Rectal smooth muscle tissue (tissue), 1 donor: ENCODE measurements around the gene SORCS2.

Experiments
- H3K27ac ChIP-seq: one replicate; pipeline ENCODE4 v1.7.0; 2013; ENCODE audit warnings: low read depth, low read length, inconsistent platforms
- H3K27me3 ChIP-seq: one replicate; pipeline ENCODE4 v1.7.0; 2013; ENCODE audit warnings: low read length; ENCODE audit not compliant: control insufficient read depth, insufficient read depth
- H3K36me3 ChIP-seq: one replicate; pipeline ENCODE4 v1.7.0; 2013; ENCODE audit warnings: low read length; ENCODE audit not compliant: control insufficient read depth, insufficient read depth
- H3K4me1 ChIP-seq: one replicate; pipeline ENCODE4 v1.7.0; 2013; ENCODE audit warnings: low read length; ENCODE audit not compliant: control insufficient read depth, insufficient read depth
- H3K4me3 ChIP-seq: one replicate; pipeline ENCODE4 v1.7.0; 2013; ENCODE audit warnings: low read length
- H3K9ac ChIP-seq: one replicate; pipeline ENCODE4 v1.7.0; 2013; ENCODE audit warnings: low read length

Gene SORCS2

DNA sequence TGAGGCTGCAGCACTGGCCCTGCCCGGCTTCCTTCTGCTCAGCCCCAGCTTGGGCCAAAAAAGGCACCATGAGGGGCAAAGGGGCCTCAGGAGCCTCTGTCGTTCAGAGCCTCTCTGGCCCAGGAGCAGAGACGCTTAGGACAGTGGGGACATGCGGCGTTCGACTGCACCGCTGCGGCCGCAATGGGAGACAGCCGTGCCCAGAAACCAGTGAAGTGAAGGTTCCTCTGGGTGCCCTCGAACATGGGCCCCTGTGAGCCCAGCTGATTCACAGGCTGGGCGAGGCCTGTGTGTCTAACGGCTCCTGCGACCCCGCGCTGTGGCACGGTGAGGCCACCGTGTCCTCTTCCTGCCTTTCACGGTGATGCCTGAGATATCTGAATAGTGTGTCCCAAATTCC, 512.3 kb downstream of the SORCS2 start:
- no peaks in the 10 kb centered on the region for H3K36me3 ChIP-seq
- no peak overlapping the region for H3K27ac ChIP-seq
- no peaks in the 10 kb centered on the region for H3K4me1 ChIP-seq
- no peak overlapping the region for H3K9ac ChIP-seq
- no peak overlapping the region for H3K4me3 ChIP-seq
- H3K27me3 ChIP-seq, result peaks cover 5% of the 10 kb centered on the region

DNA sequence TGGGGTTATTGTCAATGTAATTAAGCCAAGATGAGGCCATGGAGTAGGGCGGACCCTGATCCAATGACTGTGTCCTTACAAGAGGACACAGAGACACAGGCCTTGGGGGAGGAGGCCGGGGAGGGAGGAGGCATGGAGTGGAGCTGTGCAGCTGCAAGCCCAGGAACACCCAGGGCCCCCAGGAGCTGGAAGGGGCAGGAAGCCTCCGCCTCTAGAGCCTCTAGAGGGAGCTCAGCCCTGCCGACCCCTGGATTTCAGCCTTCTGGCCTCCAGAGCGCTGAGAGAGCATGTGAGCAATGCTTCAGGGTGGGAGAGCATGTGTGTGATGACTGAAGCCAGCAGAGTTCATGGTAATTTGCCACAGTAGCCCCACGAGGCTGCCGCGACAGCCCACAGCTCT, 512.7 kb downstream of the SORCS2 start:
- Histone ChIP-seq H3K4me1 (no peaks in the 10 kb centered on the region), H3K4me3 (no peak overlapping the region), H3K27ac (no peak overlapping the region), H3K27me3 (peaks cover 3% of the 10 kb centered on the region), H3K9ac (no peak overlapping the region), H3K36me3 (no peaks in the 10 kb centered on the region)

DNA sequence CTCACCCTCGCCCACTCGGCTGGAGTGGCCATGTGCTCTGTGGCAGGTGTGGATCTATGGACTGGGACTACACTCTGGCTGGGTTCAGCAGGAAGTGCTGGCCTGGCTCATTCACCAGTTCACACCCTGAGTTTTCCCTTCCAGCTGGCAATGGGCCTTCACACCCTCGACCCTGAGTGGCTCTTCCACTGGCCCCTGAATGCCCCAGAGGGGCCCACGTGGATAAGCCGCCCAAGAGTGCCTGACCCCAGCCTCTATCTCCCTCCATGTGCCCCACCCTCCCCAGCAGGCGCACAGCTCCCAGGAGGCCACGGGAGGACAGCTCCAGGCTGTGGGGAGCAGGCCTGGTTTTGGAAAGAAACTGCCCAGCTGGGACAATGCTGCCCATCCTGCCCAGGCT, 513.3 kb downstream of the SORCS2 start:
- H3K9ac ChIP-seq, result no peak overlapping the region
- H3K27ac ChIP-seq, result no peak overlapping the region
- no peaks in the 10 kb centered on the region for H3K4me1 ChIP-seq

DNA sequence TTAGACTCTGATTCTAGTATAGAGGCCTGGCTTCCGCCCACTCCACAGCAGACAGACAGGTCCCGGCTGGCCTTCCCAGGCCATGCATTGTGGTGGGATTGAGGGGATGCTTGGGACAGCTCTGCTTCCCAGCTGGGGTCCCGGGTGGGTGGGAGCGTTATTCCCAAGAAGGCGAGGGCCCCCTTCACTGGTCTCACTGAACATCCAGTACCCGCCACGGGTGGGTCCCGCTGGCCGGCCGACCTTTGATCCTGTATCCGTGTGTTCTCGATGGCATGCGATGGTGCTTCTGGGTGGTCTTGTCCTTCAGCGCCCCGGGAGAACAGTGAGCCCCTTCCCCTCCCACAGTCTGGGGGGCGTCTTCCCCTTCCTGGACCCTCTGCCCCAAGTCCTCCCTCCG, 515.9 kb downstream of the SORCS2 start:
- Histone ChIP-seq H3K27me3 (no peaks in the 10 kb centered on the region), H3K27ac (no peak overlapping the region), H3K4me1 (no peaks in the 10 kb centered on the region), H3K36me3 (no peaks in the 10 kb centered on the region), H3K9ac (no peak overlapping the region), H3K4me3 (no peak overlapping the region)

More for the DNA sequence above, 513.3 kb downstream of the SORCS2 start:
- H3K27me3 ChIP-seq, result peaks cover 3% of the 10 kb centered on the region
- no peak overlapping the region for H3K4me3 ChIP-seq
- no peaks in the 10 kb centered on the region for H3K36me3 ChIP-seq

DNA sequence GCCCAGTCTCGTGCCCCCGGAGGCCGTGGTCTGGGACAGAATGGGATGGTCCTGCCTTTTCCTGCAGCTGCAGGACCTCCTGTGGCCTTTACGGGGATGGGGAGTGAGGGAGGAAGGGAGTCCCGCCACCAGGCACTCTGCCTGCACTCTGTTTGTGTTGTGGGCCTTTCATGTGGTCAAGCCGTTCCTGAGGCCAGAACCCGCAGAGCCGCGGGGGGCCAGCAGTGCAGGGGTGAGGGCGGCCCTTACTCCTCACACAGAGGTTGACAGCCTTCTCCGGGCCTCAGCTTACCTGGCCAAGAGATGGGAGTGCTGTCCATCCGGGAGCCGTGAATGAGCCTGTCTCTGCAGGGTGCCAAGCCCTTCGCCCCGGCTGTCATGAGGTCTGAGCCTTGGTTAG, 516.6 kb downstream of the SORCS2 start:
- no peak overlapping the region for H3K27ac ChIP-seq
- no peak overlapping the region for H3K9ac ChIP-seq
- H3K36me3 ChIP-seq, result no peaks in the 10 kb centered on the region
- no peaks in the 10 kb centered on the region for H3K4me1 ChIP-seq
- no peak overlapping the region for H3K4me3 ChIP-seq
- H3K27me3 ChIP-seq, result no peaks in the 10 kb centered on the region

DNA sequence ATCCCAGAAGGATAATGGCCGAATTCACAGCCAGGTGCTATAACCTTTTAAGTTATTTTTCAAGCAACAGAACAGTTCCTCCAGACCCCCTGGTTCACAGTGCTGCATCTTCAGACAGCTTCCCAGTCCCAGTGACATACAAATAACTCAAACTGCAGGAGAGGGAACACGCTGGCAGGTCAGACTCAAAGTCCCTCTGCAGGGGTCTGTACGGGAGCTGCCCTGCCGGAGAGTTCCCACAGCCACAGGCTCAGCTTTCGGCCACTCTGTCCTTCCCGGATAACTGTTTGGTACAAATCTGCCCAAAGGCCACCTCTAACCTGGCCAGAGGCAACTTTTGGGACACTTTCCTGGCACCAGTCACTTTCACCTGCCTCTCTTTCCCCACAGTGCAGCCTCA, 517.1 kb downstream of the SORCS2 start:
- Histone ChIP-seq H3K36me3 (no peaks in the 10 kb centered on the region), H3K27me3 (no peaks in the 10 kb centered on the region), H3K9ac (no peak overlapping the region), H3K4me1 (no peaks in the 10 kb centered on the region), H3K27ac (no peak overlapping the region), H3K4me3 (no peak overlapping the region)

DNA sequence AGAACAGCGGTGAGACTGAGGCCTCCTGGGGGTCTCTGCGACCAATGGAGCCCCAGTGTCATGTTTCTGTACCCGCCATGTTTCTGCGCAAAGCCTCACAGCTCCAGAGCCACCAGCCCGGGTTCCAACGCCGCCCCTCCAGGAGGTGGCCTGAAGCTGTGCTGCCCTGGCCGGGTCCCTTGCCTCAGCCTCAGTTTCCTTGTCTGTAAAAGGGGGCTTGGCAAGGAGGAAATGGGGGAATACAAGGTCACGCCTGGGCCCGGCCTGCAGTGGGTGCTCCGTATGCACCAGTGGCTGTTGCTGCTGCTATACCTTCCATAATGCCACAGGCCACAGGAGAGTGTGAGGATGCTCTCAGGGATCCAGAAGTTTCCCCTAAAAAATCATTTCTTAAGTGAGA, 517.8 kb downstream of the SORCS2 start:
- no peaks in the 10 kb centered on the region for H3K36me3 ChIP-seq
- no peaks in the 10 kb centered on the region for H3K4me1 ChIP-seq
- no peak overlapping the region for H3K4me3 ChIP-seq
- no peaks in the 10 kb centered on the region for H3K27me3 ChIP-seq
- no peak overlapping the region for H3K9ac ChIP-seq
- H3K27ac ChIP-seq, result no peak overlapping the region

DNA sequence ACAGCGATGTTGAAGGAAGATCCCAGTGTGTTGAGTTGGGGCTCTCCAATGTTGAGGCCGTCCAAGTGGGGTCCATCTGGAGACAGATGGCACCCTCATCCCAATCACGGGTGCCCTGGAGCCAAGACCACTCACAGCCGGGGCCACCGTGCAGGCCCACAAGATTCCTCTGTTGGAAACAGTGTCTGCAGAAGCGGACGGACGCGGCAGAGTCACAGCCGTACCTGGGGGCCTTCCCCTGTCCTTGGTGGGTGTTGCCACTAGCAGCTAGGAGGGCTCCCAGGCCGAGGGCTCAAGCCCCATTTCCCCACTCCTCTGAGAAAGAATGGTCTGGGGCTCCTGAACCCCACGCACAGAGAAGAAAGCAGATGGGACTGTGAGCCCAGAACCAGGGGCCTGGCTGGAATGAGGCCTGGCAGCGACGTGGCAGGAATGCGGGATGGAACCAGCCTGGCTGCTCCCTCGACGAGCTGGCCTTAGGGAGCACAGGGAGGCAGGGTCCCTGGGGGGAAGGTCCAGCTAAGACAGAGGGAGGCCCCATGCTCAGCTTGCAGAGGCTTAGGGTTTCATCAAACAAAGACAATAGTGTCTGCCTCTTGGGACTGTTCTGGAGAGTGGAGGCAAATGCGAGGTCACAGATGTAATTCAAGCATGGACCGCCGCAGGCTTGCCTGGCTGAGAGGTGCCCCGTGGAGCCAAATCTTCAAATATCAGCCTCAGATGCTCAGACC, 518.4 kb downstream of the SORCS2 start:
- Histone ChIP-seq H3K9ac (no peak overlapping the region), H3K4me1 (no peaks in the 10 kb centered on the region), H3K27ac (no peak overlapping the region), H3K4me3 (no peak overlapping the region), H3K27me3 (no peaks in the 10 kb centered on the region), H3K36me3 (no peaks in the 10 kb centered on the region)

DNA sequence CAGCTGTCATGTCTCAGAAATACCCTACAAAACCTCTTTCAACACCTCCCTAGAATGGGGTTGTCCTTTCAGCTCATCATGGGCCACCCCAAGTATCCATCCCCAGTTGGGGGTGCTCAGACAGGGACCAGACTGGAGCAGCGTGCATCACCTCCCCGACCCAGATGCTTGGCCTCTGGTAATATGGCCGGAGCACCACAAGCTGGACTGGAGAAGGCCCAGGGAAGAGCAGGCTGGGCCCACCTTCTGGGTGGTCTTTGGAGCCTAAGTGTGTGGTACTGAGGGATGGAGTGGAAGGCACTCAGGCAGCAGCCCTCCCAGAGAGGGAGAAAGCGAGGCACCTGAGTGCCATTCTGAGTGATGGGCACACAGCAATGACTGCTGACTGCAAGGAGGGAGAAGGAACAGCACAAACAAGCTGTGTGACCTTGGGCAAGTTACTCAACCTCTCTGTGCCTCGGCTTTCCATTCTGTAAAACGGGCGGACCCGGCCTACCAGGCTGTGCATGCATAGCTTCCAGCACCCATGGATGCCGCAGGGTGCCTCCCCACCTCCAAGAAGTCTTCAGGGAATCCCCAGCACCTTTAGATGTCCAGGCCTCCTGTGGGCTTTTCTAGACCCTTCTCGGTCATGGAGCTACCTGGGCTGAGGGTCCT, 519.1 kb downstream of the SORCS2 start:
- Histone ChIP-seq H3K4me1 (no peaks in the 10 kb centered on the region), H3K36me3 (no peaks in the 10 kb centered on the region), H3K27ac (no peak overlapping the region), H3K9ac (no peak overlapping the region), H3K27me3 (no peaks in the 10 kb centered on the region), H3K4me3 (no peak overlapping the region)

DNA sequence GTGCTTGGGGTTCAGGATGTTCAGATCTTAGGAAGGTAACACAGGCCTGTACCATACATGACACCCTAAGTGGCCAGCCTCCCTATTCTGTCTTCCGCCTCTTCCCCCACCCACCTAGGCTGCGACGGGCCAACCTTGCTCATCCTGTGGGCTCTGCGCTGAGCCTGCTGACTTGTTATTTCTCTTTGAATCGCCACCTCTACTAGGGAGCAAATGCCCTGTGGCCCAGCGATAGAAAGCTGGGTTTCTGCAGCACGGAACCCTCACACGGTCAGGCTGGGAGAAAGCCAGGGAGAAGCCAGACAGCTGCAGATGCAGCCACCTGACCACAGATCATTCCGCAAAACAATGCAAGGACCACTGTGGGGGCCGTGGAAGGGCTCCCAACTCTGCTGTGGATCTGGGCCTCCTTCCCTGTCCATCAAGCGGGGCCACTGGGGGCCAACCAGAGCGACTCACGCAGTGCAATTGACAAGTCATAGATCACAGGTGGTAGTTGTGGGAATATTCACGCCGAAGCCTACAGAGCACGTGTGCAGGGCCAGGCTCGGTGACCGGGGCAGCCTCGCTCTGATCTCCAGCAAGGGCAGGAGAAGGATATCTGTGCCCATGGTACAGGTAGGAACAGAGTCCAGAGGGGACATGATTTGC, 519.8 kb downstream of the SORCS2 start:
- Histone ChIP-seq H3K4me3 (no peak overlapping the region), H3K27me3 (no peaks in the 10 kb centered on the region), H3K4me1 (no peaks in the 10 kb centered on the region), H3K9ac (no peak overlapping the region), H3K36me3 (no peaks in the 10 kb centered on the region), H3K27ac (no peak overlapping the region)

DNA sequence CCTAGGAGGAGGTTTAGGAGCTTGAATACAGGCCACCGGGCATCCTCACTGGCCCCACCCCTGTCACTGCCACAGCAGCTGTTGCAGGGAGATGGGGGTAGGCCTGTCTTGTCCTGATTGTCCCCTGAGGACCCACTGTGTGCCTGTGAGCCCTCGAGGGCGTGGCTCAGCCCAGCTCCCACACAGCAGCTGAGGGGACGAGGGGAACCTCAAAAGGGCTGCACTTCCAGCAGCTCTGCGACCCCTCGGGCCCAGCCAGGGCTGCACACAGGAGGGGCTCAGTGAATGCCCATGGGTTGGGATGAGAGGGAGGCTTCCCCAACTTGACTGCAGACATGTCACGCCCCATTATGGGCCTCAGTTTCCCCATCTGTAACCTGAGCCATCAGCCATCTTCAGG, 521.4 kb downstream of the SORCS2 start:
- Histone ChIP-seq H3K27me3 (no peaks in the 10 kb centered on the region), H3K4me3 (no peak overlapping the region), H3K9ac (no peak overlapping the region), H3K27ac (no peak overlapping the region), H3K4me1 (no peaks in the 10 kb centered on the region), H3K36me3 (no peaks in the 10 kb centered on the region)

DNA sequence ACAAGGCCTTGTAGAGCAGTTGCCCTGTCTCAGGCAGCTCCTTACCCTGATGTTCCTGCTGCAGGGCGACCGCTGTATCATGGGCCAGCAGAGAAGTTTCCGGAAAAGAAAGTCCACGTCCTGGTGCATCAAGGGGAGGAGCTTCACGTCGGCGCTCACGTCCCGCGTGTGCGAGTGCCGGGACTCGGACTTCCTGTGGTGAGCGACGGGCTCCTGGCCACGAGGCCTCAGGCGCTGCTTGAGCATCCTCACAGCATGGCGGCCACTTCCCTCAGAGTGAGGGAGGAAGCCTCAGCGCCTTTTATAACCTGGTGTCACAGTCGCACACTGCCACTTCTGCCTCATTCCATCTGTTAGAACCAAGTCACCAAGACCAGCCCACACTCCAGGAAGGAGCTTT, 521.8 kb downstream of the SORCS2 start:
- Histone ChIP-seq H3K27ac (no peak overlapping the region), H3K27me3 (no peaks in the 10 kb centered on the region), H3K36me3 (no peaks in the 10 kb centered on the region), H3K4me1 (no peaks in the 10 kb centered on the region), H3K4me3 (no peak overlapping the region), H3K9ac (no peak overlapping the region)

DNA sequence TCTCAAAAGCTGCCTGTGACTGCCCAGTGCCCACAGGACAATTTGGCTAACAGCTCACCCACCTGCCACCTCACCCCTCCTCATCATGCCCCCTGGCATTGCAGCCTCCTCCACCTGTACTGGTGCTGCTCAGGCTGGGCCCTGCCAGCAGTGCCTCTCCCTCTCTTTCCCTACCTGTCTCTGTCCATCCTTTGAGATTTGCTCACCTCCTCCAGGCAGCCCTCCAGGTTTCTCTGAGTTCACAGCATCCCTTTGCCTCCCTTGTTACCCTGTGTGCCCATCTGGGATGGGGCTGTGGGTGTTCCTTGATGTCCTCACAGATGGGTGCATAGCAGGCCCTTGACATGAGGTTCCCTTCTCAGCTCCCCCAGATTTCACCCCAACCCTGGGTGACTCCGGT, 522.4 kb downstream of the SORCS2 start:
- Histone ChIP-seq H3K27ac (no peak overlapping the region), H3K4me1 (no peaks in the 10 kb centered on the region), H3K27me3 (no peaks in the 10 kb centered on the region), H3K4me3 (no peak overlapping the region), H3K9ac (no peak overlapping the region), H3K36me3 (no peaks in the 10 kb centered on the region)
